HAP-1 (cell line): Measurements from ENCODE around the gene LEF1.
A peak's percentile ranks its signal among the peaks of the same experiment; 100 is the strongest.
"Not testable (repeated sequence)": the region's sequence is repeated elsewhere in the genome, so short reads cannot be mapped to it uniquely, and the experiment has no call there.

ENCODE experiments used
- DNase-seq, 2 experiments: peaks; one replicate each; pipeline ENCODE4 v3.0.0-alpha.2; 2016 to 2020; ENCODE audit warnings: low spot score in 2 of 2
- H3K27me3 ChIP-seq: fragments of 250-450 bp; sonication (Bioruptor Pico); 2 replicates; pipeline ENCODE4 v1.5.1; 2020; ENCODE audit warnings: low read depth, mild to moderate bottlenecking, moderate library complexity
- H3K36me3 ChIP-seq: fragments of 250-450 bp; sonication (Bioruptor Pico); replicated peaks from 2 replicates; pipeline ENCODE4 v1.5.1; 2020; ENCODE audit warnings: mild to moderate bottlenecking
- H3K4me1 ChIP-seq: fragments of 250-450 bp; sonication (Bioruptor Pico); 2 replicates; pipeline ENCODE4 v1.5.1; 2020; ENCODE audit warnings: mild to moderate bottlenecking
- H3K4me3 ChIP-seq: fragments of 250-450 bp; sonication (Bioruptor Pico); 2 replicates; pipeline ENCODE4 v1.5.1; 2020; ENCODE audit warnings: mild to moderate bottlenecking, moderate library complexity
- H3K9me3 ChIP-seq: fragments of 250-450 bp; sonication (Bioruptor Pico); 2 replicates; pipeline ENCODE4 v1.5.1; 2020; ENCODE audit warnings: mild to moderate bottlenecking, moderate library complexity
- in situ Hi-C: fragments of 300-500 bp; cut with MboI; formaldehyde crosslinking; loops from 3 replicates; pipeline ENCODE4 v1.14.3; 2020; ENCODE audit warnings: low sequenced_read_pairs, inconsistent platforms, mixed read lengths

LEF1 gene

DNA sequence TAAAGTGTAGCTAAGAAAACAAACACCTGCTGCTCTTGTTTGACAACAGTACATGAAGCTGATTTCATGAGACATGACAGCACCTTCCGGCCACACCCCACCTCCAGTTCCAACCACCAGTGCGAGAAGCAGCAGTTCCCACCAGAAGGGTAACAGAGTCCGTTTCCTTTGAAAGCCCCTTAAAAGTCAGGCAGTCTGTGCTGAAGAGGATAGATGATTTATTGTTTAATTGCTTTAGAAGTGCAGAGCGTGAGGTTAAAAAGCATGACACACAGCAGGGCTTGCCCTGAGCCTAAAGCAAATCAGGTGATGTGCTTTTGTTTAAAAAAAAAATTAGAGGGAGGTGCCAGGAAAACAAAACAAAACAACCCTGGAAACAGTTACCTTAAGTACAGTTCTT is 96.4 kb downstream of the LEF1 start:
- in situ Hi-C loops: no loop called here
- Histone ChIP-seq H3K9me3 (no peaks in the 10 kb centered on the region), H3K27me3 (no peaks in the 10 kb centered on the region), H3K4me1 (no peaks in the 10 kb centered on the region; the same call in 1 of the 2 replicates), H3K36me3 (no peaks in the 10 kb centered on the region), H3K4me3 (no peak overlapping the region)
- no peak for DNase-seq

DNA sequence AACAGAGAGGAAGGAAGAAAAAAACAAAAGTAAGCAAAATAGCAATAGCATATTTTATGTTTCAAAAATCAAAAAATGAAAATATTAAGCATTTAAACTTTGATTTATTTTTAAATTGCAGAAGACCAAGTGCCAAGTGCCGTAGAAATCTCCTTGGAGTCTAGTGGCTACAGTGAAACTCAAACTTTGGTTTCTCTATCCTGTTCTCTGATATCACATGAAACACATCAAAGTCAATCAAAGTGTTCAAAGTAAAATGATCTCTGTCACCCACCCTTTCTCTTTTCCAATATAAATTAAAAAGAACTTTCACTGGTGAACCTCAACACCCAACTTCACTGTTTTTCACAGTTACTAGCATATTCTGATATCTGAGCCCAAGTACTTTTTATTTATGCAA is 98.0 kb downstream of the LEF1 start:
- in situ Hi-C loops: no loop called here
- no peaks in the 10 kb centered on the region for H3K9me3 ChIP-seq
- H3K4me1 ChIP-seq: no peaks in the 10 kb centered on the region; the same call in 1 of the 2 replicates
- DNase-seq: no peak
- H3K4me3 ChIP-seq: no peak overlapping the region
- no peaks in the 10 kb centered on the region for H3K36me3 ChIP-seq
- no peaks in the 10 kb centered on the region for H3K27me3 ChIP-seq

DNA sequence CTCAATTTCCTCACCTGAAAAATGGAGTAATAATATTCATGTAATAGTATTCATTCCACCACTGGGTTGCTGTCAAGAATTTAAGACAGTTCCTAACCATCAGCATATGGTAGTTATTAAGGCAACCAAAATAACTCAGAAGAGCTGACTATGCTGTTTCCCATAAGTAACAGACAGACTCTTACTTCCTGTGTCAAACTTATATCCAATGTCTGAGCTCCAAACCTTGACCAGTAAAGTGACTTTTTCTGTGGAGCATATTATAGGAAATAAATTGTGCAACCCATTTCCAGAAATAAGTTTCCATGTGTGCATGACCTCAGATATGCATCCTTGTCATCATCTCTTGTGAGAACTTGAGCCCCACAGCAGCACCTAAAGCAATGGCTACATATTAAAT is 100.3 kb downstream of the LEF1 start:
- in situ Hi-C loops: no loop called here
- Histone ChIP-seq H3K4me3 (no peak overlapping the region), H3K27me3 (no peaks in the 10 kb centered on the region), H3K9me3 (no peaks in the 10 kb centered on the region), H3K4me1 (no peaks in the 10 kb centered on the region; the same call in 1 of the 2 replicates), H3K36me3 (no peaks in the 10 kb centered on the region)
- DNase-seq: no peak

DNA sequence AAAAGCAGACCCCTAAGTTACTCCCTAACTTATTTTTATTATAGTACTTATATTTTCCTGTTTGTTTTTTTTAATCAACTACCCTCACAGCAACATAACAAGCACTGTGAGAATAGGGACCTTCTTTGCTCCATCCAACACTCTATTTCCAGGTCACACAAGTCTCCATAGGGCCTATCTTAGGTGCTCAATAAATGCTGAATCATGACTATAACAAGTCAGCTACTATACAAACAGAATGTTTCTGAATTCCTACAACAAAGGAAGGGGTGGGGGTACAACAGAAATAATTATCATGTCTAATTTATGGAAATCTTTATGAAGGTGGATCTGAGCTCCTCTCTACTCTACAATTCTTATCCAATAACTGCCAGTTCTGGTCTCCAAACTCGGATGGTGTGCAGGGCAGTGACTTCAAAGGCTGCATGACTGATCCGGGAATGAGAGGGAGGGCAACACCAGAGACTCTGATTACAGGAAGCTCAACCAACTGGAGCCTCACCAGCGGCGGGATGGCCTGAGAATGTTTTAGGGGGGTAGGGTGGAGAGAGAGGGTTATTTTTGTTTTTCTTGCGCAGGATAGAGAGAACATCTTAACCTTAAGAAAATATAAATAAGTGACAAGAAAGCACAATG is 107.9 kb downstream of the LEF1 start:
- H3K9me3 ChIP-seq: no peaks in the 10 kb centered on the region
- in situ Hi-C loops: no loop called here
- no peaks in the 10 kb centered on the region for H3K36me3 ChIP-seq
- no peaks in the 10 kb centered on the region for H3K4me1 ChIP-seq
- no peak for DNase-seq
- H3K4me3 ChIP-seq: no peak overlapping the region
- no peaks in the 10 kb centered on the region for H3K27me3 ChIP-seq

DNA sequence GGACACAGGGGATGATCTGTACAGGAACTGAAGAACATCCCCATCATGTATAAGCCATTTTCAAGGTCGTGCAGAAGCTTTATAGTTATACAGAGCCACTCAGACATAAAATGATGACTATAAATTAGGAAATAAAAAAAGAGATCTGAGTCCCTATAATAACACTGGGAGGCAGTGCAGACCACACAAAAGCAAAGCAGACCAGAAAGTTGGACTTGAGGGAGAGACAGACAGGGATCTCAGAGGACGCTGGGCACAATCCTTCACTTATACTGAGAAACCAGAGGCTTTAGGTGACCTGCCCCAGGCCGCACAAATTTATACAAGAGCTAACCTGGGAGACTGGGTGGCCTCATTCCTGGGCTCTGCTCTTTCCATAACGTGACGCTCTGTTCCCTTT is 108.6 kb downstream of the LEF1 start:
- Histone ChIP-seq H3K4me1 (no peaks in the 10 kb centered on the region), H3K9me3 (no peaks in the 10 kb centered on the region), H3K27me3 (no peaks in the 10 kb centered on the region), H3K4me3 (no peak overlapping the region), H3K36me3 (no peaks in the 10 kb centered on the region)
- in situ Hi-C loops: no loop called here
- peak; percentile 26 to 38 for DNase-seq

DNA sequence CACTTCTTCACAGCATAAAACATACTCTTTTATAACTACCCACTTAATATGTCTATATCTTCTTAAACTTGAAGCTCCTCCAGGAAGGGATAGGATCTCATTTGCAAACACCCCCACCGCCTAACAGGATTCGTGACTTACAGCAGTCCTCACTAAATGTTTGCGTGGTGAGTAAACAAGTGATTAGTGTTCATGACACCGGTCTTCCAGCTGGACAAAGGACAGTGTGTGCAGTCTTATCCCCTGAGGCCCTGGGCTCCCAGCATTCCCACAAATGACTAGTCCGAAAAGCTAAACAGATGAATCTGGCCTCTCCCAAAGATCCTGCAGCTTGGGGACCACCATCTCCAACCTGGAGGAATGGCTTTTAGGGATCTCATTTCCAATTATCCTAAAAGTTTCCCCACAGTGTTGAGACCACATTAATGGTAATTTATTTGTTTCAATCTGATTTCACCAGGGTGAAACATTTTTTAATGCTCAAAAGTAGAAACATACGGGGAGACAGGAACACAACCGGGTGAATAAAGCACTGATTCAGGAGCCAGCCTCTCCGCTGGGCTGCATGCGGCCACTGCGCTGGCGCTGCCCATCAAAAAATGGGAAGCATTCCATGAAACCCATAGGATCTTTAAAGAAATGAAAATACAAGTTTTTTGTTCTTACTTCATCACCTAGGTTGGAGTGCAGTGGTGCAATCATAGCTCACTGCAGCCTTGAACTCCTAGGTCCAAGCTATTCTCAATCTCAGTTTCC is 109.9 kb downstream of the LEF1 start:
- Histone ChIP-seq H3K4me3 (no peak overlapping the region), H3K27me3 (no peaks in the 10 kb centered on the region), H3K9me3 (no peaks in the 10 kb centered on the region), H3K36me3 (no peaks in the 10 kb centered on the region), H3K4me1 (no peaks in the 10 kb centered on the region)
- peak in 1 of 2 experiments; percentile 15 for DNase-seq
- in situ Hi-C loops: no loop called here

DNA sequence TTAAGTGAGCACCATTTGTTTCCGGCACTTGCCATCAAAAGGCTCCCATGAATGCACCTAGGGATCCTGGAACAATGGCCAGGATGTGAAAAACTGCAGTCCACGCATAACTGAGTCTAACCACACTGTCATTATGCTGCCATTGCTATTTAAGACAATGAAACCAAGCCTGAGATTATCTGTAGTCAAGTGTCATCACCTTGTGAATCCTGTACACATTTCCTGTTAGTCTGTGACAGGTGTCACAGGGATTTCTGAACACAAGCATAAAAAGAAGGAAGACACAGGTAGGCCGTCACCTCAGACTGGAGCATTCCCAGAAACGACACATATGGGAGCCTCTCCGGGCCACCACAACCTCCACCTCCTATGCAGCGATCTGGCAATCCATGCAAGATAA is 112.3 kb downstream of the LEF1 start:
- DNase-seq: no peak
- Histone ChIP-seq H3K4me1 (no peaks in the 10 kb centered on the region), H3K36me3 (no peaks in the 10 kb centered on the region), H3K27me3 (no peaks in the 10 kb centered on the region), H3K9me3 (no peaks in the 10 kb centered on the region), H3K4me3 (no peak overlapping the region)
- in situ Hi-C loops: no loop called here

DNA sequence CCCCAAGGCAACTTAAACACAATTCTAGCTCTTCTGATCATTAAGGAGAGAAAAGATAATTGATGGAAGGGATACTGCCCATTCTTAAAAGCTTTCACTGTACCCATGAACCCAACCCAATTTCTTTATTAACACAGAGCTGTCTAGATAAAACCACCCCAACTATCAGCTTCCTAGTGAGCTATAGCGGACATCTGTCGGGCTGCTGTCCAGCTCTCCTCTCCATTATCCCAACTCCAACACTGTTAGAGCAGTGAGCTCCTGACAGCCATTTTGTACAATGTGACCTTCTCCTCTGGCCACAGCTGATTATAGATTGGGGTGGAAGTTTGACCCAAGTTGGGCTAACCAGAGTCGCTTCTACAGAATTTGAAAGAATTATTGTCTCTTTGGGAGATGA is 112.9 kb downstream of the LEF1 start:
- Histone ChIP-seq H3K4me1 (no peaks in the 10 kb centered on the region), H3K27me3 (no peaks in the 10 kb centered on the region), H3K9me3 (no peaks in the 10 kb centered on the region), H3K4me3 (no peak overlapping the region), H3K36me3 (no peaks in the 10 kb centered on the region)
- DNase-seq: no peak
- in situ Hi-C loops: no loop called here

DNA sequence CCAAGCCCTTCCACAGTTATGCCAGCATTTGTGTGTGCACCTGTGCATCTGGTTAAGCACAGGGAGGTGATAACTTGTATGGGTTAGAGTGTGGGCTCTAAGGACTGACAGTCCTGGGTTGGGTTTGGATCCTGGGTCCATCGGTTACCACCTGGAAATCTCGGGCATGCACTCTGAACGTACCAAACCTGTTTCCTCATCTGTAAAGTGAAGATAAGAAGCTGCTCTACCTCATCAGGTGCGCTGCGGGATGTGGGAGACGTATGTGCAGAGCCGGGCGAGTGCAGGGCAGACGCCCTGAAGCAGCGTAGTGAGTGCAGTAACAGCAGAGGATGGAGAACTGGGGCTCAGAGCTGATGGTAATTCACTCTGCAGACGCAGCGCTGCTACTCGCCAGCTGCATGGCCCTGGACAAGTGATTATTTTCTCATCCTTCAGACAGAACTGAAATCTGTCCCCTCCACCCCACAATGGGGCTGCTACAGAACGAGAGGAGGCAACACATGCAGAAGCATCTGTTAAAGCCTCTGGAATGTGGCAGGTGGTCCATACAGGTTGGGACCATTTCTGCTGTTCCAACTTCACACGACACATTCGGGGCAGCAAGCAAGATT is 114.6 kb downstream of the LEF1 start:
- Histone ChIP-seq H3K9me3 (no peaks in the 10 kb centered on the region), H3K4me3 (no peak overlapping the region), H3K36me3 (no peaks in the 10 kb centered on the region), H3K4me1 (no peaks in the 10 kb centered on the region), H3K27me3 (no peaks in the 10 kb centered on the region)
- in situ Hi-C loops: no loop called here
- no peak for DNase-seq

DNA sequence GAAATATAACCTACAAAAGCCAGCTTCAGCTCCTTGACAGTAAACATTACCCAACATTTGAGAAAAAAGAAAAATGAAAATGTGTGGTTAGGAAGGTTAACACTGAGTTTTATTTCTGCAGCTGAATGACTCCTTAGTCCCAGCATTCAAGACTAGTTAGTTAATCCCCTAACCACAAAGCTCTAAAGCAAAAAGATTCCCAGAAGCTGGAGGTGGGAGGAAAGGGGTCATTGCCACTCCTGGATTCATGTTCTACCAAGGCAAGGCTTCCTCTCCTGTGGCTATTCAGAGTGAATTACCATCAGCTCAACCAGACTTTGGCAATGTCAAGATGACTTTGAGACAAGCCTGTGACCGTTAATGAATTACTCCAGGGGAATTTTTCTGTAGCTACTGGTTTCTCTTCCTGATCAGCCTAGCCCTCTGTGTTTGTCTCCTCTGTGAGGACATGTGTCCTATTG is 115.5 kb downstream of the LEF1 start:
- in situ Hi-C loops: no loop called here
- Histone ChIP-seq H3K36me3 (no peaks in the 10 kb centered on the region), H3K4me1 (no peaks in the 10 kb centered on the region)

DNA sequence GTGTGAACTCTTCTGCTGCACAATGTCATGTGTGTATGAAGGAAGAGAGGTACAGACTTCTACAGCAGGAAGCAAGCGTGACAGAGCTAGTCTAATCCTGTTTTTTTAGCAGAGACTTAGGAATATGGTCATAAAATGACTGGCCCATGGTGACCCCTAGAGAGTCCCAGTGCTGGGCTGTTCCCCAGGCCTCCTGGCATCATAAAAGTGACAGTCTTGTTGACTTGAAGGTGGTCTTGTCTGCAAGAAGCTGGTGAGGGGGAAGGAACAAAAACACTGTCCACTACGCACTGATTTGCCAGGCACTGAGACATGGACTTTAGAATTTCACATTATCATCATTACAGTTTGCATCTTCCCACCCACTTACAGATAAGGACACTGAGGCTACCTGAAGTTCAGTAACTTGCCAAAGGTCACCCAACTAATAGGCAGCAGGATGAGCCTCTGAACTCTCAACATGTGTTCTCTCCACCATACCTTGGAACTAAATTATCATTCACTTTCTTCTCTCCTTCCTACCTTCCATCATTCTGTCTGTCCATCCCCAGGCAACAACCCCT is 116.1 kb downstream of the LEF1 start:
- DNase-seq: no peak
- in situ Hi-C loops: no loop called here
- no peaks in the 10 kb centered on the region for H3K4me1 ChIP-seq
- no peaks in the 10 kb centered on the region for H3K36me3 ChIP-seq
- no peaks in the 10 kb centered on the region for H3K27me3 ChIP-seq
- H3K4me3 ChIP-seq: no peak overlapping the region
- H3K9me3 ChIP-seq: no peaks in the 10 kb centered on the region

More for the DNA sequence above, 115.5 kb downstream of the LEF1 start:
- Histone ChIP-seq H3K27me3 (no peaks in the 10 kb centered on the region), H3K9me3 (no peaks in the 10 kb centered on the region), H3K4me3 (no peak overlapping the region)
- DNase-seq: no peak

DNA sequence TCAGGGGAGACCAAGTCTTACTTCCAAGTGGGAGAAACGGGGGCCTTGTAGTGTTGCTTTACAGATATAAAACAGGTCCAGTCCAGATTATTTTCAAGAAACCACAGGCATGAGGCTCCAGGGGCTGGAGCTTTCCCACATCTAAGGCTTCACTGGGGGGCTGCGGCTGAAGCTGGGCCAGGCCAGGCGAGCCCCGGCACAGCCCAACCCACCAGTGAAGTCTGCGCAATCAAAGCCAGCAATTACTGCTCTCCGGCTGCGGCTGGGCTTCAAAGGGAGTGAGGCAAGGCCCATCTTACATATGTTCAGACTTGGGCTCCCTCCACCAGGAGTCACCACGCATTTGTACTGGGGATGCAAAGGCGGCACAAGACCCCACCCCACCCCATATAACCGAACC is 117.4 kb downstream of the LEF1 start:
- in situ Hi-C loops: no loop called here
- DNase-seq: no peak
- no peaks in the 10 kb centered on the region for H3K36me3 ChIP-seq

DNA sequence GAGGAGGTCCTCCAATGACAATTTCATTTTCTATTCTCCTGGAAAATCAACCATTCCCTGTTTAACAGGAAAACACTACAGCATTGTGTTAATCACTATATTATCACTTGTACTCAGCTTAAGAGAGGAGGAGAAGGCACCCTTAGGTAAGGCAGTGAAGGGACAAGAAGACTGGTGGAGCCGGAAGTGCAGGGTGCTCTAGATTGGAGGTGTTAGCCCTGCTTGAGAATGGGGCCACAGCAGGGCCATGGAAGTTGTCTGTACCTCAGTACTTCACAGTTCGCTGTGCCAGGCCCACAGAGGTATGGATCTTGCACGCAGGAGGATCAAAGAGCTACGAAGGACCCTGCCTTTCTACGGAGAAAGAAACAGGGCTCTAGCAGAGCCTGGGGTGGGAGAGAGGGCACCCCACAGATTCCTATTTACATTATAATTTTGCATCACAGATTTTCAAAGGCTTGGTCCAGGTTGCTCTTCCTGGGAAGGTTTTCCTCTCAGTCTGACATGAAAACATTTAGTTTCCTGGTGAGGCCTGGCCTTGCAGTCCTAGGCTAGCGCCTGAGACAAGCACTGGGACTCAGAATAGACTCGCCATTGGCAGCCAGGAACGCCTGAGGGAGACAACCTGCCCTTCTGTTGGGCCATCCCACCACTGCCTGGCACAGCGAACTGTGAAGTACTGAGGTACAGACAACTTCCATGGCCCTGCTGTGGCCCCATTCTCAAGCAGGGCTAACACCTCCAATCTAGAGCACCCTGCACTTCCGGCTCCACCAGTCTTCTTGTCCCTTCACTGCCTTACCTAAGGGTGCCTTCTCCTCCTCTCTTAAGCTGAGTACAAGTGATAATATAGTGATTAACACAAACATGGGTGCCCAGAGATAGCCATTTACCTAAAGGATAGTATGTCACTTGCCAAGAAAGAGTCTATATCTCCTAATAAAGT is 118.3 kb downstream of the LEF1 start:
- H3K27me3 ChIP-seq, H3K4me3 ChIP-seq, in situ Hi-C loops, H3K36me3 ChIP-seq, H3K9me3 ChIP-seq, H3K4me1 ChIP-seq, DNase-seq: not testable (repeated sequence)

More for the DNA sequence above, 117.4 kb downstream of the LEF1 start:
- no peaks in the 10 kb centered on the region for H3K4me1 ChIP-seq
- no peaks in the 10 kb centered on the region for H3K27me3 ChIP-seq
- no peak overlapping the region for H3K4me3 ChIP-seq
- H3K9me3 ChIP-seq: no peaks in the 10 kb centered on the region
